Frontal cortex (tissue), 4 donors: ENCODE results near the gene NME7. TPM values are rescaled to one million over a fixed set of nuclear protein-coding genes. Genes with fewer than 3 reads are reported as not detected.
"Not testable (repeated sequence)": the region's sequence is repeated elsewhere in the genome, so short reads cannot be mapped to it uniquely, and the experiment has no call there.

ENCODE experiments used
- DNase-seq, 2 donors: peaks; one replicate each; pipeline ENCODE4 v3.0.0; 2012; ENCODE audit warnings: low spot score in 2 of 2
- FAIRE-seq: peaks from 2 replicates; lab custom pipeline; 2012; peaks lifted over from hg19 to GRCh38; lab: Jason Lieb, UNC
- total RNA-seq: library from RNA; depleted of rRNA; stranded (reverse); fragments of >200 nt; gene quantifications from one replicate; pipeline ENCODE4 v1.2.3, GENCODE V29; 2014
- donor health status: control.
- donor health status: control.
- donor health status: control.

NME7 gene
- total RNA-seq, 1 donor from 2014 or later: 26.1 TPM

DNA sequence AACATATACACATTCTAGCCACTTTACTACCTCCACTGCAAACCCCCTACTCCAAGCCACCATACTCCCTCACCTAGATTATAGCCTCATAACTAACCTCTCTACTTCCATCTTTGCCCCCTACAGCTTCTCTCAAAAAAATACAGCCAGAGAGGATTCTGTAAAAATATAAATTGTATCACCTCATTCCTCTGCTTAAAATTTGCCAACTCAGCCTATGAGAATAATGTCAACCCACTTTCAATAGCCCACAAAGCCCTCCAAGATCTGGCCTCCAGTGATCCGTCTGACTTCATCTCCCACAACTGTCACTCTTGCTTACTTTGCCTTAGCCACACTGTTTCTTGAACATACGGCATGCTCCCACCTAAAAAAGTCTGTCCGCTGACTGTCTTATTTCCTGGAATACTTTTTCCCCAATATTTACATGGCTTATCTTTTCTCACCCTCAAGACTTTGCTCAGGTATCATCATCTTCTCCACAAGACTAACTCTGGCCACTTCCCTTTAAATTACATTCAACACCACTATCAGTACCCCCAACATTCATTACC lies 21.5 kb downstream of the NME7 start:
- DNase-seq: no peak
- FAIRE-seq: no peak

DNA sequence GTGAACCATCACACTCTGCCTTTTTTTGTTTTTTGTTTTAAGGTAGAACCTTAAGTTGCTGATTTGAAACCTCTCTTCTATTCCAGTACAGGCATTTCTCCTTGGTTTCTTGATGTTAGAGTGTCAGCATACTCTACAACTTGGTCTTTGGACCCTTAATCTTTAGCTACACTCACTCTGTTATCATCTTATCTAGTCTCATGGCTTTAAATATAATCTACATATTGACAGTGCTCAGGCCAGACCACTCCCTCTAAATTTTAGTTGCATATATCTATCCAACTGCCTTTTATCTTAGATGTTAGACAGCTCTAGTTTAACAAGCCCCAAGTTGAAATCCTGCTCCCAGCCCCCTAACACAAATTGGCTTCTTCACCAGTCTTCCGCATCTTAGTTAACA lies 22.1 kb downstream of the NME7 start:
- DNase-seq: no peak
- FAIRE-seq: no peak

DNA sequence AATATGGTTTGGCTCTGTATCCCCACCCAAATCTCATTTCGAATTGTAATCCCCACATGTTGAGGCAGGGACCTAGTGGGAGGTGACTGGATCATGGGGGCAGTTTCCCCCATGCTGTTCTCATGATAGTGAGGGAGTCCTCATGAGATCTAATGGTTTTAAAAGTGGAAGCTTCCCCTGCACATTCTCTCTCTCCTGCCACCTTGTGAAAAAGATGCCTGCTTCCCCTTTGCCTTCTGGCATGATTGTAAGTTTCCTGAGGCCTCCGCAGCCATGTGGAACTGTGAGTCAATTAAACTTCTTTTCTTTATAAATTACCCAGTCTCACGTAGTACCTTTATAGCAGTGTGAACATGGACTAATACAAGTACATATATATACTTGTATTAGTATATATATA lies 25.5 kb downstream of the NME7 start:
- FAIRE-seq, DNase-seq: not testable (repeated sequence)

GRCh38 chr1:169340882-169341281 lies 26.7 kb downstream of the NME7 start:
- FAIRE-seq (no peak), DNase-seq (no peak)

DNA sequence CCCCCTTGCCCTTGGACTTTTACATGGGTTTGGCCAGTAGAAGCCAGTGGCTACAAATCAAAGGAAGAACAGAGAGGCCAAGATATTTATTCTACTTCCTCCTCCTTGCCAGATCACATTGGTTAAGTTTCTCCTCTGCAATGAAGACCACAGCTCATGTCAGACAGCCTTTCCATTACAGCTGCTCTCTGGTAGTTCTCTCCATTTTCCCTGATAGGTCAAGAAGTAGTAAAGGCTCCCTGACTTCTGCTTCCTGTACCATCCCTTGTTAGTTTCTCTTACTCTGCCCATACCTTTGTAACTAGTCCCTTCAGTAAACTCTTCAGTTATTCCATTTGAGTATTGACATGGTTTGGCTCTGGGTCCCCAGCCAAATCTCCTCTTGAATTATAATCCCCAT lies 27.8 kb downstream of the NME7 start:
- no peak for FAIRE-seq
- no peak for DNase-seq

GRCh38 chr1:169338617-169339016 lies 29.0 kb downstream of the NME7 start:
- DNase-seq (no peak), FAIRE-seq (no peak)

DNA sequence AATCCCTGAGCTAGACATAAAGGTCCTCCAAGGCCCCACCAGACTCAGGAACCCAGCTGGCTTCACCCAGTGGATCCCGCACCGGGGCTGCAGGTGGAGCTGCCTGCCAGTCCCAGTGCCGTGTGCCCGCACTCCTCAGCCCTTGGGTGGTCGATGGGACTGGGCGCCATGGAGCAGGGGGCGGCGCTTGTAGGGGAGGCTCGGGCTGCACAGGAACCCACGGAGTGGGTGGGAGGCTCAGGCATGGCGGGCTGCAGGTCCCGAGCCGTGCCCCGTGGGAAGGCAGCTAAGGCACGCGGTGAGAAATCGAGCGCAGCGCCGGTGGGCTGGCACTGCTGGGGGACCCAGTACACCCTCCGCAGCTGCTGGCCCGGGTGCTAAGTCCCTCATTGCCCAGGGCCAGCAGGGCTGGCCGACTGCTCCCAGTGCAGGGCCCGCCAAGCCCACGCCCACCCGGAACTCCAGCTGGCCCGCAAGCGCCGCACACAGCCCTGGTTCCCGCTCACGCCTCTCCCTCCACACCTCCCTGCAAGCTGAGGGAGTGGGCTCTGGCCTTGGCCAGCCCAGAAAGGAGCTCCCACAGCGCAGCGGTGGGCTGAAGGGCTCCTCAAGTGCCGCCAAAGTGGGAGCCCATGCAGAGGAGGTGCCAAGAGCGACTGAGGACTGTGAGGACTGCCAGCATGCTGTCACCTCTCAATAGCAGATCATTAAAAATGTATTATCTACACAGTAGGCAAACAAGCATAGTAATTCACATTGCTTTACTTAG lies 30.5 kb downstream of the NME7 start:
- not testable (repeated sequence) for FAIRE-seq

DNA sequence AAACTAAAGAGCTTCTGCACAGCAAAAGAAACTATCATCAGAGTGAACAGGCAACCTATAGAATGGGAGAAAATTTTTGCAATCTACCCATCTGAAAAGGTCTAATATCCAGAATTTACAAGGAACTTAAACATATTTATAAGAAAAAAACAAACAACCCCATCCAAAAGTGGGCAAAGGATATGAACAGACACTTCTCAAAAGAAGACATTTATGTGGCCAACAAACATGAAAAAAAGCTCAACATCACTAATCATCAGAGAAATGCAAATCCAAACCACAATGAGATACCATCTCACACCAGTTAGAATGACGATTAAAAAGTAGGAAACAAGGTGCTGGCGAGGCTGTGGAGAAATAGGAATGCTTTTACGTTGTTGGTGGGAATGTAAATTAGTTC lies 32.9 kb downstream of the NME7 start:
- not testable (repeated sequence) for FAIRE-seq

More for the DNA sequence above, 30.5 kb downstream of the NME7 start:
- DNase-seq: not testable (repeated sequence)

GRCh38 chr1:169330927-169331326 lies 36.7 kb downstream of the NME7 start:
- no peak for DNase-seq
- FAIRE-seq: no peak

More for the DNA sequence above, 32.9 kb downstream of the NME7 start:
- not testable (repeated sequence) for DNase-seq

GRCh38 chr1:169329383-169329782 lies 38.2 kb downstream of the NME7 start:
- no peak for DNase-seq
- FAIRE-seq: peak; percentile 69

DNA sequence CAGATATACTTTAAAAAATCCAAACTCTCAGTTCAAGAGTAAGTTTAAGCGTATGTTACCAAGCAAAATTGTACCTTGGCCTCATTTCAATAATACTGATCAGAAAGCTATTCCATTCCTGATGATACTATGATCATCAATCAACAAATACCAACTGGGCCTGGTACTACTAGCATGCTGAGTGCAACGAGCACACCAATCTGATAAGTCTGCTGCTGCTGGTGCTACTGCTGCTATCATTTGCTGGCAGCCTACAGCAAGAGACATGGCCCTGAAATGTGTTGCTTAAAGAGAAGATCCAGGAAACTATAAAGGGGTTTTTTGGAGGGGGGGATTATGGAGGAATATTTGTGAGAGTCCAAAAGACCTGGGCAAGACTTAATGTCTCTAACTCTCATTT lies 39.7 kb downstream of the NME7 start:
- FAIRE-seq: no peak
- DNase-seq: no peak

DNA sequence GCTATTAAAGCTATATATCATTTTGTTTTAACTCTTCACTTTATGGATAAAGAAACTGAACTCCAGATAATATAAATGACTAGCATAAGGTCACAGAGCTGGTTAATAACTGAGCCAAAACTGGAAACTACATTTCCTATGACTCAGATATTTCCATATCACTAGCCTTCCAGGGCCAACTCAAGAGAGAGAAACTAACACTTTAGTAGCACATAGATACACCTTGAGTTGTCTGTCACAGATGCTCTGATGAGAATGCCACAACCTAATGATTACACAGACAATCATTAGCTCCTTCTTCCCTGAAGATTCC lies 40.7 kb downstream of the NME7 start:
- no peak for DNase-seq
- FAIRE-seq: no peak

GRCh38 chr1:169326261-169326955 lies 41.2 kb downstream of the NME7 start:
- DNase-seq: no peak
- FAIRE-seq: no peak

GRCh38 chr1:169325117-169325516 lies 42.5 kb downstream of the NME7 start:
- FAIRE-seq (no peak), DNase-seq (no peak)

- DNase-seq: no peak
- no peak for FAIRE-seq
Measured at GRCh38 chr1:169322138-169322537, 45.5 kb downstream of the NME7 start.

GRCh38 chr1:169321539-169321938 lies 46.1 kb downstream of the NME7 start:
- DNase-seq: no peak
- no peak for FAIRE-seq

GRCh38 chr1:169318536-169319244 lies 48.9 kb downstream of the NME7 start:
- FAIRE-seq (peak; percentile 90), DNase-seq (no peak)

DNA sequence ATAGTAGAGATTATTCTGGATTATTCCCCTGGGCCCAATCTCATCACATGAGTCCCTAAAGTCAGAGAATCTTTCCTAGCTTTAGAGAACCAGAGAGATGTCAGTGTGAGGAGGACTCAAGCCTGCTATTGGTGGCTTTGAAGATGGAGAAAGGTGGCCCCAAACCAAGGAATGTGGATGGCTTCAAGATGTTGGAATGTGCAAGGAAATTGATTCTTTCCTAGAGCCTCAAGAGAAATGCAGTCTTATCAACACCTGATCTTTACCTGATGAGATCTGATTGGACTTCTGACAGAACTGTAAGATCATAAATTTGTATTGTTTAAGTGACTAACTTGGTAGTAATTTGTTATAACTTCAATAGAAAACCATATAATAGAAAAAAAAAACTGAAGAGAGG lies 51.0 kb downstream of the NME7 start:
- DNase-seq (no peak), FAIRE-seq (no peak)

- FAIRE-seq (no peak), DNase-seq (no peak)
Measured at GRCh38 chr1:169312084-169312954, 55.3 kb downstream of the NME7 start.
